A673 (cell line): ENCODE measurements around the gene NEK6. TPM values are rescaled to one million over a fixed set of nuclear protein-coding genes. Genes with fewer than 3 reads are reported as not detected.

ENCODE experiments used
- BruUV-seq: library from RNA; stranded (reverse); fragments of 400-500 nt; replicated peaks from 2 replicates; lab custom pipeline; 2021; lab: Mats Ljungman, UMichigan
- CTCF ChIA-PET: fragments of 300-600 bp; sonication (Branson Sonifier 250); formaldehyde crosslinking; loops from one replicate; lab custom pipeline; 2022; ENCODE audit warnings: antibody characterized with exemption; lab: Charles Lee
- POLR2A ChIA-PET: fragments of 300-600 bp; sonication (Branson Sonifier 250); formaldehyde crosslinking; loops from one replicate; lab custom pipeline; 2022; ENCODE audit warnings: antibody characterized with exemption; ENCODE audit not compliant: low non-redundant PET; lab: Charles Lee
- DNase-seq: peaks from one replicate; pipeline ENCODE4 v3.0.0-alpha.2; 2015; ENCODE audit warnings: low spot score
- H3K27ac ChIP-seq: fragments of 200-600 bp; sonication (generic); 2 replicates; pipeline ENCODE4 v1.5.1; 2016; ENCODE audit warnings: mixed run types, low read depth, mild to moderate bottlenecking, mixed read lengths, antibody characterized with exemption, low read length; ENCODE audit not compliant: poor library complexity, severe bottlenecking
- H3K27me3 ChIP-seq: fragments of 200-600 bp; sonication (generic); replicated peaks from 2 replicates; pipeline ENCODE4 v1.6.1; 2017; ENCODE audit warnings: mixed run types, low read depth, mild to moderate bottlenecking, mixed read lengths, antibody characterized with exemption, low read length; ENCODE audit not compliant: insufficient read depth, poor library complexity
- H3K36me3 ChIP-seq: fragments of 200-600 bp; sonication (generic); 2 replicates; pipeline ENCODE4 v1.6.1; 2016; ENCODE audit warnings: mixed run types, mild to moderate bottlenecking, mixed read lengths, antibody characterized with exemption, low read length; ENCODE audit not compliant: insufficient read depth, poor library complexity, severe bottlenecking
- H3K4me1 ChIP-seq: fragments of 200-600 bp; sonication (generic); 2 replicates; pipeline ENCODE4 v1.6.1; 2017; ENCODE audit warnings: mixed run types, mild to moderate bottlenecking, mixed read lengths, antibody characterized with exemption, low read length; ENCODE audit not compliant: insufficient read depth, poor library complexity, severe bottlenecking
- H3K4me3 ChIP-seq: fragments of 200-600 bp; sonication (generic); 2 replicates; pipeline ENCODE4 v1.5.1; 2016; ENCODE audit warnings: low read depth, mixed run types, mild to moderate bottlenecking, mixed read lengths, low read length; ENCODE audit not compliant: poor library complexity, severe bottlenecking
- H3K9me3 ChIP-seq: fragments of 200-600 bp; sonication (generic); 2 replicates; pipeline ENCODE4 v1.6.1; 2016; ENCODE audit warnings: mixed run types, low read depth, mild to moderate bottlenecking, mixed read lengths, antibody characterized with exemption, low read length; ENCODE audit not compliant: poor library complexity, severe bottlenecking
- CTCF ChIP-seq: fragments of 300-800, 200-600 bp; sonication (generic); conservative IDR thresholded peaks from 2 replicates; pipeline ENCODE4 v1.5.1; 2017; ENCODE audit warnings: low read depth, mild to moderate bottlenecking, antibody characterized with exemption, low read length, moderate library complexity, mixed read lengths
- EZH2 ChIP-seq: fragments of 200-600 bp; sonication (generic); IDR thresholded peaks from 2 replicates; pipeline ENCODE4 v1.6.1; 2017; ENCODE audit warnings: borderline replicate concordance, low read depth, mild to moderate bottlenecking, mixed read lengths, antibody characterized with exemption, low read length; ENCODE audit not compliant: poor library complexity, severe bottlenecking
- intact Hi-C: fragments of 100-400 bp; cut with micrococcal nuclease; formaldehyde crosslinking; loops from one replicate; pipeline ENCODE4 v1.10.0; 2022; ENCODE audit not compliant: unreplicated experiment
- total RNA-seq: library from RNA; stranded (reverse); gene quantifications from 2 replicates; pipeline ENCODE4 v1.2.3, GENCODE V29; 2021

Gene NEK6
- total RNA-seq, 1 experiment from 2014 or later = 23.3 TPM

GRCh38 chr9:124271660-124272059 lies 13.9 kb downstream of the NEK6 start:
- no peaks in the 10 kb centered on the region for H3K27me3 ChIP-seq
- no peak overlapping the region for H3K27ac ChIP-seq
- ChIA-PET POLR2A (no interaction called here), CTCF (no interaction called here)
- no TSS peak for BruUV-seq
- H3K4me1 ChIP-seq = peaks cover 13% of the 10 kb centered on the region
- H3K36me3 ChIP-seq = no peaks in the 10 kb centered on the region
- H3K4me3 ChIP-seq = no peak overlapping the region
- TF ChIP-seq CTCF (no peak), EZH2 (no peak)
- H3K9me3 ChIP-seq = no peaks in the 10 kb centered on the region
- DNase-seq = no peak
- intact Hi-C loops = no loop called here

GRCh38 chr9:124272118-124272517 lies 14.4 kb downstream of the NEK6 start:
- no peak overlapping the region for H3K27ac ChIP-seq
- intact Hi-C loops = no loop called here
- H3K9me3 ChIP-seq = no peaks in the 10 kb centered on the region
- ChIA-PET CTCF (no interaction called here), POLR2A (no interaction called here)
- no peak for DNase-seq
- no peak overlapping the region for H3K4me3 ChIP-seq
- TF ChIP-seq CTCF (no peak), EZH2 (no peak)
- H3K27me3 ChIP-seq = no peaks in the 10 kb centered on the region
- peaks cover 8% of the 10 kb centered on the region for H3K4me1 ChIP-seq
- H3K36me3 ChIP-seq = no peaks in the 10 kb centered on the region
- no TSS peak for BruUV-seq

- BruUV-seq = no TSS peak
- intact Hi-C loops = no loop called here
- no peak for DNase-seq
- H3K27ac ChIP-seq = no peak overlapping the region
- no peaks in the 10 kb centered on the region for H3K9me3 ChIP-seq
- ChIA-PET POLR2A (no interaction called here), CTCF (no interaction called here)
- H3K4me1 ChIP-seq = no peaks in the 10 kb centered on the region
- no peaks in the 10 kb centered on the region for H3K36me3 ChIP-seq
- H3K27me3 ChIP-seq = no peaks in the 10 kb centered on the region
- H3K4me3 ChIP-seq = no peak overlapping the region
- TF ChIP-seq CTCF = no peak
- no peak for TF ChIP-seq EZH2
Measured at GRCh38 chr9:124272979-124273378, 15.2 kb downstream of the NEK6 start.
